TTC549 (cell line): Measurements from ENCODE around the gene FAM227A.
"Not testable (repeated sequence)": the region's sequence is repeated elsewhere in the genome, so short reads cannot be mapped to it uniquely, and the experiment has no call there.

ENCODE experiments used
- FAIRE-seq: peaks from 2 replicates; lab custom pipeline; 2012; peaks lifted over from hg19 to GRCh38; lab: Jason Lieb, UNC

Gene FAM227A

DNA sequence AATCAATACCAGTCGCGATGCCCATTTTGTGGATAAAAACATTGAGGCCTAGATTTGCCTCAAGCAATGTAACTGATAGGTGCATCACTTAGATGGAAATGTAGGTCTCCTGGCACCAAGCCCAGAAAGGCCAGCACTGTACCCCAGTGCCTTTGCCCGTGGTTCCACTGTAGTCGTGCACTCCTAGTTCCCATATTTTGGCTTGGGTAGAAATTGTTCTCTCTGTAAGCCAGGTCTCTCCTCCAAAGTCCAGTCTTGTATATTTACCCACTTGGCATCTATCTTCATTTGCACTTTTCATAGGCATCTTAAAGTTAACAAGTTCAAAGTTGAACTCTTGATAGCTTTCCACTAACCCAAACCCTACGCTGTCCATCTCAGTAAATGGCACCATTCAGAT is 44.6 kb downstream of the FAM227A start:
- FAIRE-seq = no peak

- no peak for FAIRE-seq
Observed at GRCh38 chr22:38610234-38610633, 46.0 kb downstream of the FAM227A start.

- FAIRE-seq = no peak
Observed at GRCh38 chr22:38608992-38609750, 47.0 kb downstream of the FAM227A start.

GRCh38 chr22:38607680-38608079 is 48.5 kb downstream of the FAM227A start:
- no peak for FAIRE-seq

DNA sequence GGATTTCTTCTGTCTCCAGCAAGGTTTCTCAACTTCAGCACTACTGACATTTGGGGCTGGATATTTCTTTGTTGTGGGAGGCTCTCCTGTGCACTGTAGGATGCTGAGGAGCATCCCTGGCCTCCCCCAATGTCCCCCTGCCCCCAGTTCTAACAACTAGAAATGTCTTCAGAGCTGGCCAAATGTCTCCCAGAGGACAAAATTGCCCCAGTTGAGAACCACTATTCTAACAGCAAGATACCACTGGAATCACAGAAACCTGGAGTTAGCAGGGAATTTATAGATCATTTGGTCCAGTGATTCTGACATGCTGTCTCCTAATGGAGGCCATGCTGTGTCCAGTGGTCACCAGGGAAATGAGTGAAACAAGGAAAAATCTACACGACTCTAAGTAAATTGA is 54.0 kb downstream of the FAM227A start:
- no peak for FAIRE-seq

GRCh38 chr22:38601221-38601764 is 54.9 kb downstream of the FAM227A start:
- no peak for FAIRE-seq

- no peak for FAIRE-seq
Observed at GRCh38 chr22:38599466-38599865, 56.7 kb downstream of the FAM227A start.

DNA sequence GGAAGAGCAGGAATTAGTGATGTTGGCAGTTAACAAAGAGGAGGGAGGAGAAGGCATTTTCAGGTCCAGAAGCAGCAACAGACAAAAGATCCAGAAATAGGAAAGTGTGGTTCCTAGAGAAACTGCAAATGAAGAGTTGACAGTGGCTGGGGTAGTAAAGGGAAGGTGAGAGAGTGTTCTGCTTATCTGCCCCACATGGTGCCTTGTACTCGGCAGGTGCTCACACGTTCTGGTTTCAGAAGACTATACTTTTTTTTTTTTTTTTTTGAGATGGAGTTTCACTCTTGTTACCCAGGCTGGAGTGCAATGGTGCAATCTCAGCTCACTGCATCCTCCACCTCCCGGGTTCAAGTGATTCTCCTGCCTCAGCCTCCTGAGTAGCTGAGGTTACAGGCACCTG is 73.3 kb downstream of the FAM227A start:
- FAIRE-seq = not testable (repeated sequence)

GRCh38 chr22:38578505-38578904 is 77.7 kb downstream of the FAM227A start:
- FAIRE-seq = no peak

DNA sequence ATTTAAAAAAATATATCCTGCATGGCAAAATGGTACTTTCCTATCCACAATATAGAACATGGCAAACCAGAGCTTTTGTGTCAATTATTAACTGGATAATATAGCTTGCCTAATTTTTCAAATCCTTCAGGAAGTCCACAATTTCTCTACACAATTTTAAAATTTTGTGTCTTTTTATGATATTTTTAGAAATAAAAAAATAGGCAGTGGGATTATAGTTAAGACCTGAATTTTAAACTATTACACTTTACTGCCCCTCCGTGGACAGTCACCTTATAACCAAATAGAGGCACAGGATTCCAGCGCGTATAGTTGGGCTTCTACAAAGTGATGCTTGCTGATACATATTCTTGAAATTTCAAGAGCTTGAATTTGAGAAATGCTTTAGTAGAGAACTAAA is 84.1 kb downstream of the FAM227A start:
- FAIRE-seq = peak; percentile 93

DNA sequence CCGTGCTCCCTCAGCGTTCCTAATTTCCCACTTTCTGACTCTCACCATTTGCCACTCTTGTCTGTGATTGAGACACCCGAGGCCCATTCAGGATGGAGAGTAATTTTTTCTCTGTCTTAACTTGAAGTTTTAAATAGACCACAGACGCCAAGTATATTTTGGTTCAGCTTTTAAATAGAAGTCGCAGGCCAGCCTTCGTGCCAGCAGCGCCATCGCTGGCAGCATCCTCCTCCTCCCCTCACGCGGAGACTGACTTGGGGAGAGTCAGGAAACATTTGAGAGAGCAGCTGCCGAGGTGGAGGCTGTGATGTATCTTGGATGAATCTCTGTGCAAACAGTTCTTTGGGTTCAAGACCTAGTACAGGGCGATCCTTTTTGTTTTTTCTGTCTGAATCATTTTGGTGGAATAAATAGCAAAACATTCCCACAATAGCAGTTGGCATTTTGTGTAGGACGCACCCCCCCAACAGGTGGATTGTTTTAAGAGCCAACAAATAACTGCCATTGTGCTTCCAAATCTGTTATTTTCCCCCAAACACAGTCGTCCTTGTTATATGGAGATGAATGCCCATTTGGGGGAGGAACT is 85.3 kb downstream of the FAM227A start:
- no peak for FAIRE-seq

DNA sequence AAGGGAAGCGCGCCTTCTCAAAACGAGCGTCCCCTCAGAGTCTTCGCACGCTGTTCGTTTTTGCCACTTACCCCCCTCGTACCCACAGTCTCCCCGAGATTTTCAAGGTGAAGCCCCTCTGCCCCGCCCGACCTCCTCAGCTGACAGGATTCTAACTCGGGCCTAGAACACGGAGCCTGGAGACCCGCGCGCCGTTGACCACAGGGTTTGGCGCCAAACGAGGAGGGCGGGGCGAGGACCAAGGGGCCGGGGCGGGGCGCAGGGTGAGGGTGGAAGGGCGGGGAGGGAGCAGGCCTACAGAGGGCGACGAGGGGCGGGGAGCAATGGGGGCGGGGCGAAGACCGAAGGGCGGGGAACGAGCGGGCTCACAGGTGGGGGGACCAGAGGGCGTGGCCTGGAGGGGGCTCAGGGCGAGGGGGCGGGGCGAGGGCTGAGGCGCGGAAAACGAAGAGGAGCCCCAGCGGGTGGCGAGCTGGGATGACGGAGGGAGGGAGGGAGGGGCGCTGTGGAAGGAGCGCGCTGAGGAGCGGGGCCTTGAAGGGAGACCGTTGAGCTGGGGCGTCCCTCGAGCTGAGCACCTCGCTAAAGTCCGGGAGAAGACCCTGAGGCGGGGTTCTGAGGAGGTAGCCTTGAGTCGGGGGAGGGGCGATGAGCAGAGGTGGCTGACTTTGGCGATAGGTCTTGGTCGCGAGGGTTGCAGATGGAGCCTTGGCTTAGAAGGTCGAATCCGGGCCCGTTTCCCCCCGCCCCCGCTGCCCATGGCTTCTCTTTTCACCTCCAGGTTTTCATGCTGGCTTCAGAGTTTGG is 86.0 kb downstream of the FAM227A start, which contains the start of gene DMC1:
DMC1 (minus strand) TSS at position 212 of the 807 bp plus-strand sequence. CDS start 1,927 bp downstream, outside the sequence.
- no peak for FAIRE-seq

GRCh38 chr22:38569181-38569971 is 86.8 kb downstream of the FAM227A start:
- FAIRE-seq = no peak

DNA sequence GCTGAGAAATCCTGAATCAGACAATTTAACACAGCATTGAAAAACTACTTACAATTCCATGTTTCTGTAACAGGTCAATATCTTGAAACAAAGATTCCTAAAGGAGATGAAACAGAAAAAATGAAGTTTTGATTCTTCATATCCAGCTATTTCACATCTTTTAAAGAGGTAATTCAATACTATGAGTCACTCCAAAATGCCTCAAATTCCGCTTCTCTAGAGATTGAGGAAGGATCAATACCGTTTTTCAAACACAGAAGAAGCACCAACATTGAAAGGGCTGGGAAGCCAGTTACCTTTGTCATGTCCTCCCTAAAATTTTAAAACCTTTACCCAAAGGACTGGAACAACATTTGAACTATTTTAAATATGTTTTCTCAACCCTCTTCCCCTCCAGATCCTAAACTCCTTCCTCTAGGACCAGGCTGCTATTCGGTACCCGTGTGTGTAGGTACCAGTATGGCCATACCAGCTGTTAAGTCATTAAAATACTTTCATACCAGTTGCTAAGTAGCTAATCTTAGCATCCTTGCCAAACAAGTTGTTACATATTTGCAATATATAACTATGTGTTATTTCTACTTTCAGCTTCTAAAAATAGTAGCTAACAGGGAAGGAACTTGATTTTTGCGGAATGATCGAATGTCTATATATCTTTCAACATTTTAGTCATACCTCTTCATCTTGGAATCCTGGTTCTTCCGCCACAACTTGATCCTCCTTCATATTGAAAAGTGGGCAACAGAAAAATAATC is 88.5 kb downstream of the FAM227A start:
- FAIRE-seq = no peak

- FAIRE-seq = no peak
Observed at GRCh38 chr22:38566726-38567504, 89.3 kb downstream of the FAM227A start.

- FAIRE-seq = no peak
Observed at GRCh38 chr22:38565441-38565840, 90.8 kb downstream of the FAM227A start.

DNA sequence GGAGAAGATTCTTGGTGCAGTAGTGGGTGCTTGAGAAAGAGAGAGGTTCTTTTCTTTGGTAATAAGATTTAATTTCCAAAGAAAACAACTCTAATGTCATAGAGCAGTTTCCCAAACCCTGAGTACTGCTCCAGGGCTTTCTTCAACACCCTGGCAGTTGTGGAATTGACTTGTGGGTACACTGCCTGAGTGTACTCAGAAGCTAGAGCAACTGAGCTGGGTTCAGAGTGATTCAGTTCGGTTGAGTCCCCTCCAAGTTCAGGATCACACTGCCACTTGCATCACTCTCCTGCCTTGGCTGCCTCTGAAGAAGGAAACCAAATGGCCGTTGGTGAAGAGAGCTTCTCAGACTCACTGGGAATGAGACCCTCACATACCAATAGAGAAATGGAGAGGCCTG is 91.5 kb downstream of the FAM227A start:
- no peak for FAIRE-seq

- FAIRE-seq = no peak
Observed at GRCh38 chr22:38554281-38554680, 101.9 kb downstream of the FAM227A start.

DNA sequence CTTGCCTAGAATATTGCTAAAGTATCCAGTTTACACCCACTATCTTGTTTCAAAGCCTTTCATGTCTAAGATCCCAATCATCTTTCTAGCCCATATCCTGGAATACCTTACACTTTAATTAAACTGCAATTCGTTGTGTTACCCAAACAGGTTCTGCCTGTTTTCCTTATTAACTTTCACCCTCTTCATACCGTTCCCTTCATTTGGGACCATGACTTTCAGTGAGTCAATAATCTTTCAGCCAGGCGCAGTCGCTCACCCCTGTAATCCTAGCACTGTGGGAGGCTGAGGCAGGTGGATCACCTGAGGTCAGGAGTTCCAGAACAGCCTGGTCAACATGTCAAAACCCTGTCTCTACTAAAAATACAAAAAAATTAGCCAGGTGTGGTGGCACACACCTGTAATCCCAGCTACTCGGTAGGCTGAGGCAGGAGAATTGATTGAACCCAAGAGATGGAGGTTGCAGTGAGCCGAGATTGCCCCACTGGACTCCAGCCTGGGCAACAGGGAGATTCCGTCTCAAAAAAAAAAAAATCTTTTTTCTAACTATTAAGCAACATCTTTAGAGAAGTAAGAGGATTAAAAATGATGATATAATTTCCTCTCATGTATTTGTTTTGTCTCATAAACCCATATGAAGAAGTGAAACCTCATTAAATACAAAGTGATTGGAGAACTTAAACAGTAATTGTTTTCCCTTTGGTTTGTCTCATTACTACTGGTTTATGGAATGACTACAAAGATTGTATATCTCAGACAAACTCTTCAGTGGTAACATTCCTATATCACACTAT is 106.9 kb downstream of the FAM227A start:
- FAIRE-seq = no peak

- no peak for FAIRE-seq
Observed at GRCh38 chr22:38540701-38541100, 115.5 kb downstream of the FAM227A start.
